Immature natural killer cell (primary cell): ENCODE data around the gene SLC25A41. TPM values are rescaled to one million over a fixed set of nuclear protein-coding genes. Genes with fewer than 3 reads are reported as not detected.

Source experiments
- DNase-seq, 3 donors: peaks; one replicate each; pipeline ENCODE4 v3.0.0; 2022; ENCODE audit warnings: mixed read lengths in 1 of 3
- H3K27ac Mint-ChIP-seq, 6 donors: one replicate each; pipeline ENCODE4 v1.8.0; 2020; ENCODE audit warnings: mixed read lengths in 6 of 6, mild to moderate bottlenecking in 5 of 6, inconsistent platforms in 4 of 6, moderate library complexity in 3 of 6
- H3K27me3 Mint-ChIP-seq, 3 donors: one replicate each; pipeline ENCODE4 v1.8.0; 2020 to 2021; ENCODE audit warnings: low read depth in 3 of 3, mild to moderate bottlenecking in 3 of 3, mixed read lengths in 3 of 3, moderate library complexity in 3 of 3, inconsistent platforms in 1 of 3
- H3K36me3 Mint-ChIP-seq, 3 donors: one replicate each; pipeline ENCODE4 v1.8.0; 2020; ENCODE audit warnings: mixed read lengths in 3 of 3, inconsistent platforms in 2 of 3, mild to moderate bottlenecking in 2 of 3
- H3K4me1 Mint-ChIP-seq, 2 donors: one replicate each; pipeline ENCODE4 v1.8.0; 2020; ENCODE audit warnings: inconsistent platforms in 2 of 2, mild to moderate bottlenecking in 2 of 2, mixed read lengths in 2 of 2, moderate library complexity in 1 of 2
- H3K4me3 Mint-ChIP-seq, 5 donors: one replicate each; pipeline ENCODE4 v1.8.0; 2020; ENCODE audit warnings: mild to moderate bottlenecking in 5 of 5, mixed read lengths in 5 of 5, inconsistent platforms in 3 of 5, moderate library complexity in 3 of 5
- H3K9me3 Mint-ChIP-seq, 6 donors: one replicate each; pipeline ENCODE4 v1.8.0; 2020; ENCODE audit warnings: mild to moderate bottlenecking in 6 of 6, mixed read lengths in 6 of 6, inconsistent platforms in 4 of 6, moderate library complexity in 3 of 6
- polyA plus RNA-seq, 3 donors: library from polyadenylated mRNA; unstranded; fragments of 300-500 nt; fragmentation: Illumina TruSeq; gene quantifications; one replicate each; pipeline ENCODE4 v1.2.3, GENCODE V29; 2021

The SLC25A41 gene
- polyA plus RNA-seq, 3 donors from 2014 or later: not detected

DNA sequence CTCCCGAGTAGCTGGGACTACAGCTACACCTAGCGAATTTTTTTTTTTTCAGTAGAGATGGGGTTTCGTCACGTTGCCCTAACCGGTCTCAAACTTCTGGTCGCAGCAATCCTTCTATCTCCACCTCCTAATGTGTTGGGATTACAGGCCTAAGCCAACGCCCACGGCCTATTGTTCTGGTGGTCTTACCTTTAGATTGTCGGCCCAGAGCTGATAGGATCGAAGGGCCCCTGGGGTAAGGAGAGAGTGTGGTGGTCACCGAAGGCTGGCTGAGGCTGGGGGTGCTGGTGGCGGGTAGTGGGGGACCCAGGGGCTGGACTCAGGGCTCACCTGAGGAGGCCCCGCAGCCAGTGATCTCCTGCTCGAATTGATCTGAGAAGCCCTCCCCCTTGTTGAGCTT is 37.5 kb upstream of the SLC25A41 start:
- no peaks in the 10 kb centered on the region for H3K9me3 Mint-ChIP-seq
- peaks cover 0 to 1% of the 10 kb centered on the region in 2 donors for H3K4me1 Mint-ChIP-seq
- peaks cover 4 to 16% (median 4%) of the 10 kb centered on the region in 3 donors for H3K36me3 Mint-ChIP-seq
- DNase-seq: no peak
- H3K4me3 Mint-ChIP-seq: no peak overlapping the region
- peak overlapping the region in 1 of 6 donors; percentile 34 for H3K27ac Mint-ChIP-seq
- peaks cover 0 to 4% (median 0%) of the 10 kb centered on the region in 3 donors for H3K27me3 Mint-ChIP-seq

DNA sequence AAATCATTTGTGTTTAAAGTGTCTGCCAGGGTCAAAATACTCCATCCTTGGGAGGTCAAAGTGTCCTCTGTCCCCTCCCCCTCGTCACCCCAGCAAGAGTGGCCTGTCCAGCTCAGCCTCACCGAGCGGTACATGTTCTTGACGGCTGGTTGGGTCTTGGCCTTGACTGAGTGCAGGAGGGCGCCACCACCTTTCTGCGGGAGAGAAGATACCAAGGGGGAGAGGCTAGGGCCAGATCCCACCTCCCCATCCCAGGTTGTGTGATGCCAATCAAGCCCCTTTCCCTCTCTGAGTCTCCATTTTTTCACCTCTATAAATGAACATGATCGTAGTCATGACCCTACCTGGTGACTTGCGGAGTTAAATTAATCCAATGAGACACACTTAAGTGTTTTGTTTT is 36.6 kb upstream of the SLC25A41 start:
- Mint-ChIP-seq H3K27me3 (peaks cover 0 to 4% (median 0%) of the 10 kb centered on the region in 3 donors), H3K4me3 (no peak overlapping the region), H3K27ac (peak overlapping the region in 1 of 6 donors; percentile 57), H3K36me3 (peaks cover 4 to 13% (median 4%) of the 10 kb centered on the region in 3 donors), H3K4me1 (peaks cover 0 to 2% of the 10 kb centered on the region in 2 donors), H3K9me3 (no peaks in the 10 kb centered on the region)
- no peak for DNase-seq

DNA sequence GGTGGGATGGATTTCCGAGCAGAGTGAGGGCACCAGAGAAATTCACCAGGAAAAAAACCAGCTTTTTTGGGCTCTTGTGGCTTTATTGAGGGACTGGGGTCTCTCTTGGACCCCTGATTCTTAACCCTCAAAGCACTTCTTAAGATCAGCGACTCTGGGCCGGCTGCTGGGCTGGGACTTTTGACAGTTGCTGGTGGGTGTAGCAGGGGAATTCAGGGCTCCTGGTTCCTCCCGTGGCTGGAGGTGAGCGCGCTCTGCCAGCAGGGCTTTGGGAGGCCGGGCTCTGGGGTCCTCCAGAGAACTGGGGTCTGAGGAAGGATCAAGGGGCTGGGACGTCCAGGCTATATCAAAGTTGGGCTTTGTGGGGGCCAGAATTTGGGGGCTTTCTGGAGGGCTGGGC is 33.8 kb upstream of the SLC25A41 start:
- H3K9me3 Mint-ChIP-seq: no peaks in the 10 kb centered on the region
- peaks cover 0 to 4% (median 1%) of the 10 kb centered on the region in 3 donors for H3K27me3 Mint-ChIP-seq
- peak overlapping the region in 2 of 6 donors; percentile 35 to 39 for H3K27ac Mint-ChIP-seq
- peaks cover 4 to 7% (median 4%) of the 10 kb centered on the region in 3 donors for H3K36me3 Mint-ChIP-seq
- peaks cover 0 to 6% of the 10 kb centered on the region in 2 donors for H3K4me1 Mint-ChIP-seq
- no peak for DNase-seq
- H3K4me3 Mint-ChIP-seq: no peak overlapping the region

DNA sequence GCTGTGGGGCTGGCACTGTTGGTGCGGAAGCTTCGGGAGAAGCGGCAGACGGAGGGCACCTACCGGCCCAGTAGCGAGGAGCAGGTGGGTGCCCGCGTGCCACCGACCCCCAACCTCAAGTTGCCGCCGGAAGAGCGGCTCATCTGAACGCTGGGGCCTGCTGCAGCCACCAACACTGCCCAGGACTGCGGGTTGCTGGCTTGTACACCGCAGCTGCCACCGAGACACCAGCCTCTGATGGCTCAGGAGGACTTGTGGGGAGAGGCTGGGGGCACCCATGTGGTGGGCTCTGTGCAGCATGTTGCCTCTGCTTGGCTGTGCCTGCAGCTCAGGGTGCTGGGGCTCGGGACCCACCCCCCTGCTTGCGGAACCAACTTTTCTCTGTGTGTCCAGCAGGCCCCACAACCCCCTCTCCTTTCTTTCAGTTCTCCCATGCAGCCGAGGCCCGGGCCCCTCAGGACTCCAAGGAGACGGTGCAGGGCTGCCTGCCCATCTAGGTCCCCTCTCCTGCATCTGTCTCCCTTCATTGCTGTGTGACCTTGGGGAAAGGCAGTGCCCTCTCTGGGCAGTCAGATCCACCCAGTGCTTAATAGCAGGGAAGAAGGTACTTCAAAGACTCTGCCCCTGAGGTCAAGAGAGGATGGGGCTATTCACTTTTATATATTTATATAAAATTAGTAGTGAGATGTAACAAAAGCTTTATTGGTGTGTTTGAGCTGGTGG is 33.1 kb upstream of the SLC25A41 start:
- DNase-seq: no peak
- Mint-ChIP-seq H3K27ac (peak overlapping the region in 2 of 6 donors; percentile 23 to 35), H3K4me1 (peaks cover 0 to 6% of the 10 kb centered on the region in 2 donors), H3K4me3 (no peak overlapping the region), H3K9me3 (no peaks in the 10 kb centered on the region), H3K36me3 (peaks cover 4 to 7% (median 4%) of the 10 kb centered on the region in 3 donors), H3K27me3 (peaks cover 0 to 4% (median 3%) of the 10 kb centered on the region in 3 donors)

DNA sequence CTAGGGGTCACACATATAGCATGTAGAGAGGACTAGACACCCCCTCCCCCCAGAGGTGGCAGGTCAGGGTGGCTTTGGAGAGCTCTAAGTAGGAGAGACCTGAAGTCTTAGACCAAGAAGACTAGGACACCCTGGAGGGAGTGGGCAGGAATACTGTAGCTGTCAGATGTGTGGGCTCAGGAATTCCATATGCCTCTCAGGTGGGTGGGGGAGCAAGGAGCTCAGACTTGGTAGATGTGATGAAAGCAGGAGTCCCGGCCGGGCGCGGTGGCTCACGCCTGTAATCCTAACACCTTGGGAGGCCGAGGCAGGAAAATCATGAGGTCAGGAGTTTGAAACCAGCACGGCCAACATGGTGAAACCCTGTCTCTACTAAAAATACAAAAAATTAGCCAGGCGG is 32.1 kb upstream of the SLC25A41 start:
- H3K9me3 Mint-ChIP-seq: no peaks in the 10 kb centered on the region
- H3K4me1 Mint-ChIP-seq: peaks cover 2 to 6% of the 10 kb centered on the region in 2 donors
- H3K27ac Mint-ChIP-seq: no peak overlapping the region
- DNase-seq: no peak
- peaks cover 4 to 7% (median 4%) of the 10 kb centered on the region in 3 donors for H3K36me3 Mint-ChIP-seq
- H3K4me3 Mint-ChIP-seq: no peak overlapping the region
- peaks cover 0 to 4% (median 3%) of the 10 kb centered on the region in 3 donors for H3K27me3 Mint-ChIP-seq

DNA sequence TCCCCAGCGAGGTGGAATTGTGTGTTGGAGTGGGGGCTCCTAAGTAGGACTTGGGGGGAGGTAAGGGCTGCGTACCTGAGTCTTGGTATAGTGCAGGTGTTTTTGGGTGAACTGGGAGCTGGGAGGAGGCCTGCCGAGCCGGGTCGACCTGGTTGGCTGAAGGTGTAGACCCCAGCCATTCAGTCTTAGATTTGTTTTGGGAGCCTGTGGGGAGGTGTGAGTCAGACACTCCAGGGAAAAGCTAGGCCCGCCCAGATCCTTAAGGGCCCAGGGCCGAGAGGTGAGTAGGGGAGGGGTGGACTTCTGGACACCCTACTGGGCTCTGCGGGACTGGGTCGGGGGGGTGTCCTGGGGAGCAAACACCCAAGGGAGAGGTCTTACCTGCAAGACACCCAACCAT is 31.4 kb upstream of the SLC25A41 start:
- Mint-ChIP-seq H3K27ac (no peak overlapping the region), H3K36me3 (peaks cover 4% of the 10 kb centered on the region in 3 donors), H3K4me3 (no peak overlapping the region)

DNA sequence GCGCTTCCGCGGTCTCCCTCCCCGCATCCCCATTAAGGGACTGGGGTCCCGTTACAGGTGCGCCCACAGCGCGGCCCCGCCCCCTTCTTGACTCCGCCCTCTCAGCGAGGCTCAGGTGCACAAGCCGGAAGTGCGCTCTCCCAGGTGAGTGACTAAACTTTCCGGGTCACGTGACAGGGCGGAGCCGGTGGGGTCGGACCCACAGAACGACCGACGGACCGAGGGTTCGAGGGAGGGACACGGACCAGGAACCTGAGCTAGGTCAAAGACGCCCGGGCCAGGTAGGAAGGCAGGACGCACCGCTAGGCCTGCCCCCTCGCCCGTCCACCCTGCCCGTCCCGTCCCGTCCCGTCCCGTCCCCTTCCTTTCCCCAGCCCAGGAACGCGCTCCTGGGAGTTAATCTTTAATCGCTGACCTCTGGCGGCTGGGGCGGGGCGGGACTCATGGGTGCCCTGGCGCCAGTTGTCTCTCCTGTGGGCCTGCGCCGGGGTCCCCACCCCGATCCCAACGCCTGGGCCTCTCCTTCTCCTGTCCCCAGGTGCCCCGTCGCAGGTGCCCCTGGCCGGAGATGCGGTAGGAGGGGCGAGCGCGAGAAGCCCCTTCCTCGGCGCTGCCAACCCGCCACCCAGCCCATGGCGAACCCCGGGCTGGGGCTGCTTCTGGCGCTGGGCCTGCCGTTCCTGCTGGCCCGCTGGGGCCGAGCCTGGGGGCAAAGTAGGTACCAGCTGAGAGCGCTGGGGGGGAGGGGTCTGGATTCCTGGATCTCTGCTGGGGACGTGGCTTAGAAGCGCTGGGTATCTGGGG is 30.7 kb upstream of the SLC25A41 start, which contains the start of gene CRB3:
Gene CRB3, plus strand, starts transcription at position 202 of the 804 bp plus-strand sequence. Its CDS starts 431 bp downstream, at position 633.
- Mint-ChIP-seq H3K4me1 (peaks cover 11% of the 10 kb centered on the region in 2 donors), H3K4me3 (no peak within 1 kb of the TSS), H3K9me3 (no peaks in the 10 kb centered on the region), H3K27ac (no peak within 1 kb of the TSS), H3K27me3 (peaks cover 6 to 8% (median 7%) of the 10 kb centered on the region in 3 donors), H3K36me3 (peaks cover 0 to 4% (median 4%) of the 10 kb centered on the region in 3 donors)
- no peak for DNase-seq

More for the DNA sequence above, 31.4 kb upstream of the SLC25A41 start:
- Mint-ChIP-seq H3K9me3 (no peaks in the 10 kb centered on the region), H3K27me3 (peaks cover 5 to 7% (median 7%) of the 10 kb centered on the region in 3 donors), H3K4me1 (peaks cover 8 to 10% of the 10 kb centered on the region in 2 donors)
- no peak for DNase-seq

DNA sequence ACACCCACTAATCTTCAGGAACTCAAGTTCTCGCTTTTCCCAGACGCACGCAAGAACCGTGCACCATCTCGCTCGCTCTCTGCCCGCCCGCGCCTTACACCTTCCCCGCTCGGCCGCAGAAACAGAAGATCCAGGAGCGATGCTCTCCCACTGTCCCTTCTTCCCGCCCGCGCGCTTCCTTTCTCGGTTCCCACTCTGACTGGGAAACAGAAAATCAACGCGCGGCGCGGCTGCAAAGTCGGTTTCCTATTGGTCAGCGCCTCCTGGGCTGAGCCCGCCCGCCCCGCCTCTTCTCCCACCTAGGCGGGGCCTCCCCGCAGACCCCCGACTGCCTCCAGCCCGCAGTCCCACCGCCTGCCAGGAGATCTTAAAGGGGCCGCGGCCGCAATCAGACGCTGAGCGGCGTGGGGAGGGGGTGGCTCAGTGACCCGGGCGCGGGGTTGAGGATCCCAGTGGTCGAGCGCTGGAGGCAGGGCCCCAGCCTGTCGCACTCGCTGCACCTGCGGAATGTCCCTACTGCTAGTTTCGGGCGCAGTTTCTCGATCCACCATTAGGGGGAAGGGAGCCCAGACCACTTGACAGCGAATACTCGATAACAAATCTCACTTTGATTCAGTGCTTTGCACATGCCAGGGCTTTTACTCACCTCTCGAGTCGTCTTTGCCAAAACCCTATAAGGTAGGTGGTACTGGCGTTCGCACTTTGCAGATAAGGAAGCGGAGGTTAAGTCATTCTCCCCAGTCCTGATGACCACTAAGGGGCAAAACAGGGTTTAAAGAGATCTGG is 26.7 kb upstream of the SLC25A41 start:
- Mint-ChIP-seq H3K4me3 (peak overlapping the region; percentile 94 to 97 (median 96)), H3K27ac (peak overlapping the region; percentile 80 to 92 (median 85)), H3K9me3 (no peaks in the 10 kb centered on the region), H3K36me3 (peaks cover 1 to 5% (median 2%) of the 10 kb centered on the region in 3 donors), H3K4me1 (peaks cover 15 to 22% of the 10 kb centered on the region in 2 donors), H3K27me3 (peaks cover 6 to 10% (median 7%) of the 10 kb centered on the region in 3 donors)
- DNase-seq: peak; percentile 95 to 96 (median 96)

DNA sequence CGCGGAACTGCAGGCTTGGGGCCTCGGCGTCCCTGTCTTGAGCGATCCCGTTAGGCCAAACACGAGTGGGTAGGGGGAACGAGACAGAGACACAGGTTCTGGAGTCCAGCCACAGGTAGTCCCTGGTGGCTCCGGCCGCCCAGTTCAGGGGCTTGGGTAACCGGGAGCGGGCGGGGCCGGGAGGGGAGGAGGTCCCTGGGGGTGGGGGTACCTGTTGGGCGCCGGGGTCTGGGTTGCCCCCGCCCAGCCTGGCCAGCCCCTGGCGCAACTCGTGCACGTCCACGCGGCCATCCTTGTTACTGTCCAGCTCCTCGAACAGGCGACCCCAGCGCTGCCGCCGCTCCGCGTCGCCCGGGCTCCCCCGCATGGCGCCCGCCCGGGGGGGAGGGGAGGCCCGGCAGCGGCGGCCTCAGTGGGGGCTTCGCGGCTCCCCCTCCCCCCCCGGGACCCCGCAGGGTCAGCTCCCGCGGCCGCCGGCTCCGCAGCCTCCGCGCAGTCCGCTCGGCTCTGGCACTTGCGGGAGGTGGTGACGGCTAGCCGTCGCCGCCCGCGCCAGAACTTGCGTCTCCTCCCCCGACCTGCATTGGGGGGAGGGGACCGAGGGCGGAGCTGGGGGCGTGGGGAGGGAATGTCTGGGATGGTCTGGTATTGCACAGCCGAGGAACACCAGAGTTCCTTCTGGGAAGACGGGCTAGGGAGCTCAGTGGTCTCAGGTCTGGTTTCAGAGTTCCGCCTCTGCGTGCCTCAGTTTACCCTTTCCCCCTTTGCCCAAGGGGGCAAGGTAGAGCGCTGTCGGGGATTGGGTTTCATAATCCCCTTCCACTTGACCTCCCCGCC is 25.9 kb upstream of the SLC25A41 start, which contains the start of gene SLC25A23:
Gene SLC25A23, minus strand, starts transcription at position 531 of the 837 bp plus-strand sequence. Its CDS starts 164 bp downstream, at position 367.
- H3K27me3 Mint-ChIP-seq: peaks cover 6 to 10% (median 6%) of the 10 kb centered on the region in 3 donors
- peak; percentile 47 to 55 (median 49) for DNase-seq

DNA sequence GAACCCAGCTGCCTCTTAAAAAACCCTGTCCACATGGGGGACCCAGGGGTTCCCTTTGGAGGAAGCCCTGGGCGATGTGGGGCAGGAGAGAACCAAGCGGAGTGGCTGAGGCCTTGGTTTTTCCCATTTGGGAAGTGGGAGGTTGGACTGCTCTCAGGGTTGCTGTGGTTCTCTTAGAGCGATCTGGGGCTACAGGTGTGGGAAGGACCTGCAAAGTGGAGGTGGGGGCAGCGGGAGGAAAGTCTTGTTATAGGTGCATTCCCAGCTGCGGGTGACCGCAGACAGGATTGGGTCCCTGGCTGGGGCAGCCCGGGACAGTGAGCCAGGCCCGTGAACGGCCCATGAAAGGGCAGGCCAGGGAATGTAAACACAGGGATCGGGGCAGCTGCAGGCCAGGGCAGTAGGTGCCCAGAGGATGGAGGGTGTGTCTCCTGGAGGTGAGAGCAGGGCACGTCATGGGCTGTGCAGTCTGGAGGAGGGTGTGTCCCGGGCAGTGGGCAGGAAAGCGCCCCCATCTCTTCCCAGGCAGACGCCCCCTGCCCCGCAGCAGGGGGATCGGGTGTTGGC is 25.2 kb upstream of the SLC25A41 start:
- no peak for DNase-seq
- Mint-ChIP-seq H3K4me1 (peaks cover 10 to 22% of the 10 kb centered on the region in 2 donors), H3K27me3 (peaks cover 6 to 10% (median 6%) of the 10 kb centered on the region in 3 donors), H3K27ac (peak overlapping the region in 5 of 6 donors; percentile 6 to 83 (median 64)), H3K9me3 (peaks cover 0 to 2% (median 0%) of the 10 kb centered on the region in 6 donors), H3K4me3 (peak overlapping the region; percentile 78 to 86 (median 83)), H3K36me3 (peaks cover 7 to 11% (median 9%) of the 10 kb centered on the region in 3 donors)

More for the DNA sequence above, 25.9 kb upstream of the SLC25A41 start, which contains the start of gene SLC25A23:
- H3K4me1 Mint-ChIP-seq: peaks cover 12 to 22% of the 10 kb centered on the region in 2 donors
- H3K27ac Mint-ChIP-seq: peak within 1 kb of the TSS; percentile 80 to 92 (median 85)
- H3K9me3 Mint-ChIP-seq: no peaks in the 10 kb centered on the region
- peaks cover 4 to 10% (median 8%) of the 10 kb centered on the region in 3 donors for H3K36me3 Mint-ChIP-seq
- peak within 1 kb of the TSS; percentile 94 to 97 (median 96) for H3K4me3 Mint-ChIP-seq

DNA sequence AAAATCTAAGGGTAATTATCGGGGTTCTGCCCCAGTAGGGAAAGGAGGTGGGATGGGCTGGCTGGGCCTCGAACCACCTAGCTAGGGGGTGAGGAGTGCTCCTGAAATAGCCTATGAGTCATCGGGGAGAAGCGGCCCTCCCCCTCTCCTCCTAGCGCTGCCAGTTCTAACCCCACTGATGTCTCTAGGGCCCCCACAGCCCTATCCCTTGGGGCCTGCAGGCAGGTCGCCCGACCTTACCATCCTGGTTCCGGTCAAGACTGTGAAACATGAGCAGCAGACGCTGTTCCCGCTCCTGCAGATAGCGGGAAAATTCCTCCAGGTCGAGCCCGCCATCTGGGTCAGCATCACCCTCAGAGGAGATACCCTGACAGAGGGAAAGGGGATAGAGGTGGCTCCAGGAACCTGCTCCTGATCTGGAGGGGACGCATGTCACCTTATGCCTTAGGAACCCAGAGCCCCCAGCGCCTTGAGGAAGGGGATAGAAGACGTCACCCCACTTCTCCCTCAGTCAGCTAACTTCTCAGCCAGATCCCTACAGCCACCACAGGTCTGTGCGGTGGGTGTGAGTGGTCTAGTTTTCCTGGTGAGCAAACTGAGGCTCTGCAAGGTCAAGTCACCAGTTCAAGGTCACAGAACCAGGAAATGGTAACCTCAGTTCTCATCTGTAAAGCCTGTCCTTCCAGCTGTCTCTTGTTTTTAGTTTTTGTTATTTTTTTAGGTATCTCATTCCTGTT is 24.6 kb upstream of the SLC25A41 start:
- H3K27ac Mint-ChIP-seq: peak overlapping the region in 4 of 6 donors; percentile 33 to 83 (median 67)

More for the DNA sequence above, 24.6 kb upstream of the SLC25A41 start:
- Mint-ChIP-seq H3K36me3 (peaks cover 11 to 16% (median 13%) of the 10 kb centered on the region in 3 donors), H3K4me3 (peak overlapping the region; percentile 78 to 86 (median 83)), H3K9me3 (peaks cover 0 to 4% (median 2%) of the 10 kb centered on the region in 6 donors), H3K27me3 (peaks cover 6 to 10% (median 6%) of the 10 kb centered on the region in 3 donors), H3K4me1 (peaks cover 10 to 22% of the 10 kb centered on the region in 2 donors)
- DNase-seq: no peak
